GM18508 (cell line): Measurements from ENCODE around the gene DTNB.

Source experiments
- ATAC-seq: cut with Tn5 transposase; IDR thresholded peaks from one replicate; pipeline ENCODE4 v1.9.1; 2021; ENCODE audit warnings: moderate number of reproducible peaks; ENCODE audit not compliant: insufficient read depth, unreplicated experiment

The DTNB gene

GRCh38 chr2:25338401-25338800 lies 335.0 kb downstream of the DTNB start:
- no peak for ATAC-seq

GRCh38 chr2:25337891-25338290 lies 335.5 kb downstream of the DTNB start:
- ATAC-seq, result no peak

GRCh38 chr2:25337276-25337675 lies 336.1 kb downstream of the DTNB start:
- no peak for ATAC-seq

- ATAC-seq, result no peak
Observed at GRCh38 chr2:25336383-25336841, 337.0 kb downstream of the DTNB start.

- no peak for ATAC-seq
Observed at GRCh38 chr2:25335971-25336370, 337.4 kb downstream of the DTNB start.

GRCh38 chr2:25335204-25335603 lies 338.2 kb downstream of the DTNB start:
- ATAC-seq, result no peak

GRCh38 chr2:25334482-25334881 lies 338.9 kb downstream of the DTNB start:
- ATAC-seq, result no peak

GRCh38 chr2:25333981-25334380 lies 339.4 kb downstream of the DTNB start:
- ATAC-seq, result no peak

GRCh38 chr2:25332571-25332970 lies 340.8 kb downstream of the DTNB start:
- no peak for ATAC-seq

GRCh38 chr2:25331686-25332365 lies 341.6 kb downstream of the DTNB start:
- ATAC-seq, result no peak

GRCh38 chr2:25330937-25331336 lies 342.4 kb downstream of the DTNB start:
- ATAC-seq, result no peak

GRCh38 chr2:25330273-25330672 lies 343.1 kb downstream of the DTNB start:
- no peak for ATAC-seq

- no peak for ATAC-seq
Observed at GRCh38 chr2:25328152-25329085, 345.0 kb downstream of the DTNB start.
